GM21381 (cell line): ENCODE results near the gene NBPF3.
"Not testable (repeated sequence)": the region's sequence is repeated elsewhere in the genome, so short reads cannot be mapped to it uniquely, and the experiment has no call there.

ENCODE experiments used
- ATAC-seq: cut with Tn5 transposase; IDR thresholded peaks from one replicate; pipeline ENCODE4 v1.9.1; 2021; ENCODE audit warnings: mild to moderate bottlenecking, moderate library complexity; ENCODE audit not compliant: unreplicated experiment

Gene NBPF3, protein sequence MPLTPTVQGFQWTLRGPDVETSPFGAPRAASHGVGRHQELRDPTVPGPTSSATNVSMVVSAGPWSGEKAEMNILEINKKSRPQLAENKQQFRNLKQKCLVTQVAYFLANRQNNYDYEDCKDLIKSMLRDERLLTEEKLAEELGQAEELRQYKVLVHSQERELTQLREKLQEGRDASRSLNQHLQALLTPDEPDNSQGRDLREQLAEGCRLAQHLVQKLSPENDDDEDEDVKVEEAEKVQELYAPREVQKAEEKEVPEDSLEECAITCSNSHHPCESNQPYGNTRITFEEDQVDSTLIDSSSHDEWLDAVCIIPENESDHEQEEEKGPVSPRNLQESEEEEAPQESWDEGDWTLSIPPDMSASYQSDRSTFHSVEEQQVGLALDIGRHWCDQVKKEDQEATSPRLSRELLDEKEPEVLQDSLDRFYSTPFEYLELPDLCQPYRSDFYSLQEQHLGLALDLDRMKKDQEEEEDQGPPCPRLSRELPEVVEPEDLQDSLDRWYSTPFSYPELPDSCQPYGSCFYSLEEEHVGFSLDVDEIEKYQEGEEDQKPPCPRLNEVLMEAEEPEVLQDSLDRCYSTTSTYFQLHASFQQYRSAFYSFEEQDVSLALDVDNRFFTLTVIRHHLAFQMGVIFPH

DNA sequence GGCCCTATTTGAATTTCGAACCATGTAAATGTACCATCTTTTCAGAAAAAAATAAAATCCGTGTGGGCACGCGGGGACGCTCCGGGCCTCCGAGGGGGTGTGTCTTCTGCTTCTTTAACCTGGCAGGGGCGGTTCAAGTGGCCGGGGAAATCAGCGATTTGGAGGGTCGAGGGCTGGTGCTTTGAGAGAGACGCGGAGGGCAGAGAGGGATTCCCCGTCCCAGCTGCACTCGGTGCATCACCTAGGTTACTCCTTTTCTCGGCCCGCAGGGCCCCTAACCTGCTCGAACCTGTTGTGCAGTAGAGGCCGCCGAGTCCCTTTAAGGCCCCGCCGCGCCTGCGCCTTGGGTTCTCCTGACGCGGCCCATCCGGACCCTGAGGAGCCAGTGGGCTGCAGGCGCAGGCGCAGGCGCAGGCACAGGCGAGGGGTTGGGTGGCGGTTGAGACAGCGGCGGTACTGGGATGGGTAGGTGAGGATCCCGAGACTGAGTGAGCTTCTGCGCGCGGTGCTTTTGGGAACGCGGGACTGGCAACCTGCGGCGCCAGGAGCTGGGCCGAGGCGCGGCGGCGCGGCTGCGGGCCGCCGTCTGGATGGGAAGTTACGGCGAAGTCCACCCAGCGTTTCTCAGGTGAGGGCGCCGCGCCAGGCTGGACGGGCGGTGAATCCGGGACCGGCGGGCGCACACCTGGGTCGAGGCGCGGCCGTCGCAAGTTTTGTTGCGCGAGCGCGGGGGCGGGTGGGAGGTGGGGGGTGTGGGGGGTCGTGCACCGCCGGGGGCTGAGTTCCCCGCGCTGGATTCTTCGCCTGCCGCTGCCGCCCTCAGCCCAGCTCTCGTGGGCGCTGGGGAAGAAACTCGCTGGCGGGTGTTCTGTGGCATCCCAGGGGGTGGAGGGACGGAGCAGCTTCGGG, at the start of gene NBPF3:
Gene NBPF3, plus strand, starts transcription at position 417 of the 909 bp plus-strand sequence. CDS start 4,950 bp downstream, outside the sequence.
- ATAC-seq: peak; percentile 88

DNA sequence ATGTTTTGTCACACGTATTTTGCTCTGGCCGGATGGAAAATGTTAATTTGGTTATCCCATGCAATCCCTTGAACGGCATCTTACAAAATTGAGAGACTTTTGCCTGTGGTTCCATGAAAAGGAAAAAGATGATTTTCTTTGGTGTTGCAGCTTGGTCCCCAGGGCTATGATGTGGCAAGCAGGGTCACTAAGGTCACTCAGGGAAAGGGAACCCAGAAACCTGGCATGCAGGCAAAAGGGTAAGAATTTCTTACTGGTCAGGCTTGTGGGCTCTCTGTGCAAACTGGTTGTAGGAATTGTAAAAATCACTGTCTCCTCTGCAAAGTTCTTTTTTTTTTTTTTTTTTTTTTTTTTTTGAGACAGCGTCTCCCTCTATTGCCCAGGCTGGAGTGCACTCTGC, 48.4 kb upstream of the NBPF3 start:
- ATAC-seq: no peak

DNA sequence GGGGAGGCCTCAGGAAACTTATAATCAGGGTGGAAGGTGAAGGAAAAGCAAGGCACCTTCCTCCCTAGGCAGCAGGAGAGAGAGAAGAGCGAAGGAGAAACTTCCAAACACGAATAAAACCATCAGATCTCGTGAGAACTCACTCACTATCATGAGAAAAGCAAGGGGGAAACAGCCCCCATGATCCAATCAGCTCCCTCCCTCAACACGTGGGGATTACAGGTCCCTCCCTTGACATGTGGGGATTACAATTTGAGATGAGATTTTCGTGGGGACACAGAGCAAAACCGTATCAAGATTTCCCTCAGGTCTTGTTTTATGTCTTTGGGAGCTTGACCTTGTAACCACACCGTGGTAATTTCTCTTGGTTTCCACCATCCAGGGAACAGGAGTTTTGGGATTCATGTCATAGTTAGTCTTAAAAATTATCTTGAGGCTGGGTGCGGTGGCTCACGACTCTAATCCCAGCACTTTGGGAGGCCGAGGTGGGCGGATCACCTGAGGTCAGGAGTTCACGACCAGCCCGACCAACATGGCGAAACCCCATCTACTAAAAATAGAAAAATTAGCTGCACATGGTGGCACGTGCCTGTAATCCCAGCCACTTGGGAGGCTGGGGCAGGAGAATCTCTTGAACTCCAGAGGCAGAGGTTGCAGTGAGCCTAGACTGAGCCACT, 47.2 kb upstream of the NBPF3 start:
- no peak for ATAC-seq

DNA sequence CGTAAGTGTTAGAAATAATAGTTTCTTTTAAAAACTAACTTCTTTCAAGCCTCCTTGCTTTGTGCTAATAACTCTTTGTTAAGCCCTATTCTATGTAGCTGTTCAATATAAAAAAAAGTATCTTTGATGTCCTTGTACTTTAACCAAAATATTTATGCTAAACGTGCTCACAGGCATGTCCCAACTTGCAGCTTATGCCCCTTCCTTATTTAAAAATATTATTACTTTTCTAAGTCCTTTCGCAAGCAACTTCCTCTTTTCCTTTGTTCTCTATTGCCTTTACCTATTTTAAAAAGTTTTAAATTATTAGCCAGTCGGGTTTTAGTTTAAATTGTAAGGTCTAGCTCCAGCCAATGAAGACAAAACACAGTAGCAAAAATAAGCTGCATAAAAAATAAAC, 43.4 kb upstream of the NBPF3 start:
- no peak for ATAC-seq

DNA sequence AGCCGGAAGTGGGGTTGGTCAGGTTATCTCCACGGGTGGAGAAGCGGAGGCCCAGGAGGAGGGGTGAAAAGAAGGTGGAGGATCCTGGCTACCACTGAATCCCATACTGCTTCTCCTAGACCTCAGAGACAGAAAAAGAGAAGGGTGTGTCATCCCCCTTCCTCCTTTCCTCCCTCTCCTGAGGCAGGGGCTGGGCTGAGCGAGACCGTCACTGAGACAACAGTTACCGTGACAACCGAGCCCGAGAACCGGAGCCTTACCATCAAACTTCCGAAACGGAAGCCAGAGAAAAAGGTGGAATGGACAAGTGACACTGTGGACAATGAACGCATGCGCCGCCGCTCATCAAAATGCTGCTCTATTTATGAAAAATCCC, 42.1 kb upstream of the NBPF3 start:
- ATAC-seq: no peak

DNA sequence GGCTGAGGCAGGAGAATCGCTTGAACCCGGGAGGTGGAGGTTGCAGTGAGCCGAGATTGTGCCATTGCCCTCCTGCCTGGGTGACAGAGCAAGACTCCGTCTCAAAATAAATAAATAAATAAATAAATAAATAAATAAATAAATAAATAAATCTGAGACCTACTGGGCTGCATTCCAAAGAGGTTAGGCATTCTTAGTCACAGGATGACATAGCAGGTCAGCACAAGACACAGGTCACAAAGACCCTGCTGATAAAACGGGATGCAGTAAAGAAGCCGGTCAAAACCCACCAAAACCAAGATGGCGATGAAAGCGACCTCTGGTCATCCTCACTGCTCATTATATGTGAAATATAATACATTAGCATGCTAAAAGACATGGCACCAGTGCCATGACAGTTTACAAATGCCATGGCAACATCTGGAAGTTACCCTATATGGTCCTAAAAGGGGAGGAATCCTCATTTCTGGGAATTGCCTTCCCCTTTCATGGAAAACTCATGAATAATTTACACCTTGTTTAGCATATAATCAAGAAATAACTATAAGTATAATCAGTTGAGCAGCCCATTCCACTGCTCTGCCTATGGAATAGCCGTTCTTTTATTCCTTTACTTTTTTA, 38.1 kb upstream of the NBPF3 start:
- ATAC-seq: not testable (repeated sequence)

DNA sequence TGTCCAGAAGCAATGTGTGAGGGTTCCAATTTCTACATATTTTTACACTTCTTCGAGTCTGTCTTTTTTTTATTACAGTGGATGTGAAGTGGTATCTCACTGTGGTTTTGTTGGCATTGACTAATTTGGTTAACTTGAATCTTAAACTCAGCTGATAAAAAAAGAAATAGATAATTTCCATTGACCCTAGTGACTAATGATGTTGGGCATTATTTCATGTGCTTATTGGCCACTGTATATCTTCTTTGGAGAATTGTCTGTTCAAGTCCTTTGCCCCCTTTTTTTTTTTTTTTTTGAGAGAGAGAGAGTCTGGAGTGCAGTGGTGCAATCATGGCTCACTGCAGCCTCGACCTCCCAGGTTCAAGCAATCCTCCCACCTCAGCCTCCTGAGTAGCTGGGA, 33.3 kb upstream of the NBPF3 start:
- no peak for ATAC-seq

DNA sequence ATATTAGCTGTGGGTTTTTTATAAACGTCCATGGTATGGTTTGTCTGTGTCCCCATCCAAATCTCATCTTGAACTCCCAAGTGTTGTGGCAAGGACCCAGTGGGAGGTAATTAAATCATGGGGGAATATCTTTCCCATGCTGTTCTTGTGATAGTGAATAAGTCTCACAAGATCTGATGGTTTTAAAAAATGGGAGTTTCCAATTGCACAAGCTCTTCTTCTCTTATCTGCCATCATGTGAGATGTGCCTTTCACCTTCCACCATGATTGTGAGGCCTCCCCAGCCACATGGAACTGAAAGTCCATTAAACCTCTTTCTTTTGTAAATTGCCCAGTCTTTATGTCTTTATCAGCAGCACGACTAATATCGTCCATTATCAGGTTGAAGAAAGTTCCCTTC, 30.0 kb upstream of the NBPF3 start:
- not testable (repeated sequence) for ATAC-seq

DNA sequence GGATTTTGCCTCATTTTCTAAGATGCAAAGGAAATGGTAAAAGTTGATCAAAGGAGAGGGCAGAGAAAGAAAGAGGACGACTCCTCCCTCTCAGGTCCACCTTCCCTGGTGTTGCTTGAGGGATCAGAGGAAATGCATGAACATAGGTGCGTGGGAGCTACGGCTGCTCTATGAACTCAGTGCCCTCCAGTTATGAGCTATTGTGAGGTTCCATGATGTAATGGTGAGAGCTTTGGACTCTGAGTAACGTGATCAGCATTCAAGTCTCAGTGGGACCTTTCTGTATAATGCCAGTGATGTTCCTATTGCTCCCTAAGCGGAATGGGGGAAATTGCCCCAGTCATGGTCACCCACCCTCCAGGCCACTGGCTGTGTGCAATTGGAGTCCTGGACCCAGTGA, 25.9 kb upstream of the NBPF3 start:
- ATAC-seq: no peak

DNA sequence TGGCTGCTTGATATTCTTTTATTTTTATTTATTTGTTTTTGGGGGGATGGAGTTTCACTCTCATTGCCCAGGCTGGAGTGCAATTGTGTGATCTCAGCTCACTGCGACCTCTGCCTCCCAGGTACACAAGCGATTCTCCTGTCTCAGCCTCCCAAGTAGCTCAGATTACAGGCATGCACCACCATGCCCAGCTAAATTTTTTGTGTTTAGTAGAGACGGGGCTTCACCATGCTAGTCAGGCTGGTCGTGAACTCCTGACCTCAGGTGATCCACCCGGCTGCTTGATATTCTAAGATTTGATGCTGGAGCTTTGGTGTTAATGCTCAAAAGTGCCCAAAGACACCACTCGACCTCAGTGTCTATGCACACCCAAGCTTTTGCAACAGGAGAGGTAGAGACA, 19.6 kb upstream of the NBPF3 start:
- ATAC-seq: not testable (repeated sequence)

DNA sequence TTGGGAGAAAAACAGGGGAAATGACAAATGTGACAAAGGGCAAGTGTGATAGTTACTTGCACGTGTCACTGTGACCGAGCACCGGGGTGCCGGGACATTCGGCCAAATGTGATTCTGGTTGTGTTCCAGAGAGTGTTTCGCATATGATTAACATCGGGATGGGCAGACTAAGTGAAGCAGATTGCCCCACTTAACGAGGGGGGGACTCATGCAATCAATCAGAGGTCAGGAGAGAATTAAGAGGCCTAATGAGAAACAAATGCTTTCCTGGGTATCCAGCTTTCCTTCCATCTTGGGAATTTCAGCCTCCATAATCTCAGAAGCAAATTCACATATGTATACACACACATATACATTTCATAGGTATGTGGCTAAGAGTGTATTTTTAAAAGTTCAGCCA, 18.6 kb upstream of the NBPF3 start:
- ATAC-seq: not testable (repeated sequence)

DNA sequence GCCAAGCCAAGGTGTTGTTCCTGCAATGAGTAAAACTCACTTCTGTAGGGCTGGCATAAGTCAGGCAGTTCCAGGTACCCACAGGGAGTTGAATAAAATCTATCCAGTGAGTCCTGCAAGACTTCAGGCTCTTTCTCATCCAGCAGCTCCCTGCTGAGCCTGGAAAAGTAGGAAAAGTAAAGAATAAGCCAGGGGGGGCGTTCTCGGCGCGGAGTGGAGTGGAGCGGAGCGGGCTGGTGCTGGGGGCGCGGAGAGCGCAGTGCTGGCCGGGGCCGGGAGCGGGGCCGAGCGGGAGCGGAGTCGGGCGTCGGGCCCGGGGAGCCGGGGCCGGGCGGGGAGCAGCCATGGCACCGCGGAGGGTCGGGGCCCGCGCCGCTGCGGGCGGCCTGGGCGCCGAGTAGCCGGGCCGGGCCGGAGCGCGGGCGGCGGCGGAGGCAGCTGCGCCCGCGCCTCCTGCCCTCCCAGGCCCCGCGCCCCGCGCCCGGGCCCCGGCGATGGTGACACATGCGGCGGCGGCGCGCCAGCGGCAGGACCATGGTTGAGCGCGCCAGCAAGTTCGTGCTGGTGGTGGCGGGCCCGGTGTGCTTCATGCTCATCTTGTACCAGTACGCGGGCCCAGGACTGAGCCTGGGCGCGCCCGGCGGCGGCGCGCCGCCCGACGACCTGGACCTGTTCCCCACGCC, 12.0 kb upstream of the NBPF3 start:
- not testable (repeated sequence) for ATAC-seq

DNA sequence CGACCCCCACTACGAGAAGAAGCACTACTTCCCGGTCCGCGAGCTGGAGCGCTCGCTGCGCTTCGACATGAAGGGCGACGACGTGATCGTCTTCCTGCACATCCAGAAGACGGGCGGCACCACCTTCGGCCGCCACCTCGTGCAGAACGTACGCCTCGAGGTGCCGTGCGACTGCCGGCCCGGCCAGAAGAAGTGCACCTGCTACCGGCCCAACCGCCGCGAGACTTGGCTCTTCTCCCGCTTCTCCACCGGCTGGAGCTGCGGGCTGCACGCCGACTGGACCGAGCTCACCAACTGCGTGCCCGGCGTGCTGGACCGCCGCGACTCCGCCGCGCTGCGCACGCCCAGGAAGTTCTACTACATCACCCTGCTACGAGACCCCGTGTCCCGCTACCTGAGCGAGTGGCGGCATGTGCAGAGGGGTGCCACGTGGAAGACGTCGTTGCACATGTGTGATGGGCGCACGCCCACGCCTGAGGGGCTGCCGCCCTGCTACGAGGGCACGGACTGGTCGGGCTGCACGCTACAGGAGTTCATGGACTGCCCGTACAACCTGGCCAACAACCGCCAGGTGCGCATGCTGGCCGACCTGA, 11.4 kb upstream of the NBPF3 start:
- ATAC-seq: not testable (repeated sequence)

DNA sequence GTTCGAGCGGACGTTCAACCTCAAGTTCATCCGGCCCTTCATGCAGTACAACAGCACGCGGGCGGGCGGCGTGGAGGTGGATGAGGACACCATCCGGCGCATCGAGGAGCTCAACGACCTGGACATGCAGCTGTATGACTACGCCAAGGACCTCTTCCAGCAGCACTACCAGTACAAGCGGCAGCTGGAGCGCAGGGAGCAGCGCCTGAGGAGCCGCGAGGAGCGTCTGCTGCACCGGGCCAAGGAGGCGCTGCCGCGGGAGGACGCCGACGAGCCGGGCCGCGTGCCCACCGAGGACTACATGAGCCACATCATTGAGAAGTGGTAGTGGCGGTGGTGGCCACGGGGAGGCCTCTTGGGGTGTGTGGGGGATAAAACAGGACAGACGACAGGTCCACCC, 10.7 kb upstream of the NBPF3 start:
- ATAC-seq: not testable (repeated sequence)

DNA sequence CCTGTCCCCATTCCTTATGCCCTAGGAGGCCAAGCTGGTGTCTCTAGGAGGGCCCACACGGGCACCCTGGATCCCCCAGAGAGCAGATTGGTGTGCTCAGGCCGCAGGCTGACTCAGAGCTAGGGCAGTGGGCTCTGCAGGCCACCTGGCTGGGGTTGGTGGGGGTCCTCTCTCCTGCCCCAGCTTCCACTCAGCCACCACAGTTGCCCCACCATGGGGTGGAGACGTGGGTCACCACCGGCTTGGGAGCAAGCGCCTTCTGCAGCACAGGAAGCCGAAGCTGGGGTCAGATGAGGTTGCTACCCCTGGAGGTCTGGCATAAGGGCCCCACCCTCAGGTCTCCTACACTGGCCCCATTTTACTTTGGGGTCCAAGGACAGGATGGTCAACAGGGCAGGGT, 9.1 kb upstream of the NBPF3 start:
- ATAC-seq: not testable (repeated sequence)

DNA sequence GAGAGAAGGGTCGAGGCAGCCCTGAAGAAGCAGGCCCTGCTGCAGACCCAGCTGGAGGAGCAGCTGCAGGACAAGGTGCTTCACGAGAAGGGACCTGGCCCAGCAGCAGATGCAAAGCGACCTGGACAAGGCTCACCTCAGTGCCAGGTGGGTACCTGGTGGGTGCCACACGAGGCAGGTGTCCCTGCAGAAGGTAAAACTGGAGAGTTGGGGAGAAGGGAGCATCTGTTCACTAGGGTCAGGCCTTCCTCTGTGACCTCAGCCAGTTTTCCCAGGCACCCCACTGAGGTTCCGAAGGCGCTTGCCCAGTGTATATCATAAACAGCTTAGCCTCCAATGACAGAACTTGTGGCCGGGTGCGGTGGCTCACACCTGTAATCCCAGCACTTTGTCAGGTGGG, 5.5 kb upstream of the NBPF3 start:
- ATAC-seq: no peak

DNA sequence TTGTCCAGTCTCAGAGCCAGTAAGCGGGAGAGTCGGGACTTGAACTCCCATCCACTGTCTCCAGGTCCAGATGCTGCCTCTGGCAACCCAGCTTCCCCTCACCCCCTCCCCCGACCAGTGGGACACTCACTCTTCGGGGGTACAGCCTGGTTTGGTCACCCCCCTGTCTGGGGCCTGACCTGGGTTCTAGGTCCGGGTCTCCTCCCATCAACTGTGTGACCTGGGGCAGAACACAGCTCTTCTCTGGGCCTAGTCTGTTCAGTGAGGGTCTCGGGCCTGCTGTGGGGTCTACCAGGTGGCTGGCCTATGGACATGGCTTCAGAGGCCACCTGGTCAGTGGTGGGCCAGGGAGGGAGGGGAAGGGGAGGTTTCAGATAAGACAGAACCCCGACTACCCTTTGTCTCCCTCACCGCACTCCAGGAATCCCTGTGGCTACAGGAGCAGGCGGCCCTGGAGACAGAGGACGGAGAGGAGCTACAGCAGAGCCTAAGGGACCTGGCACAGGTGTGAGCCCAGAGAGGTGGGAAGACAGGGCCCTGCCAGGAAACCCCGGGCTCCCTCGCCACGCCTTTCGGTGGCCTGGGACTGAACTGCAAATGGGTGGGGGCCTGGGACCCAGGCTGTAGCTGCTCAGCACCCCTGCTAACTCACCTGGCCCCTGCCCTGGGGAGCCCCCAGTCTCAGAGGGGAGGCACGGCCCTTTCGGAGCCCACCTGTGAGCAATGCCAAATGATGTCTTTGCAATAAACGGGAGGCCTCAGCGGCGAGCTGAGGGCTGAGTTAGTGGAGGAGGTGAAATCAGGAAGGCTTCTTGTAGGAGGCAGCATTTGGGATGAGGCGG, 4.1 kb upstream of the NBPF3 start:
- no peak for ATAC-seq

DNA sequence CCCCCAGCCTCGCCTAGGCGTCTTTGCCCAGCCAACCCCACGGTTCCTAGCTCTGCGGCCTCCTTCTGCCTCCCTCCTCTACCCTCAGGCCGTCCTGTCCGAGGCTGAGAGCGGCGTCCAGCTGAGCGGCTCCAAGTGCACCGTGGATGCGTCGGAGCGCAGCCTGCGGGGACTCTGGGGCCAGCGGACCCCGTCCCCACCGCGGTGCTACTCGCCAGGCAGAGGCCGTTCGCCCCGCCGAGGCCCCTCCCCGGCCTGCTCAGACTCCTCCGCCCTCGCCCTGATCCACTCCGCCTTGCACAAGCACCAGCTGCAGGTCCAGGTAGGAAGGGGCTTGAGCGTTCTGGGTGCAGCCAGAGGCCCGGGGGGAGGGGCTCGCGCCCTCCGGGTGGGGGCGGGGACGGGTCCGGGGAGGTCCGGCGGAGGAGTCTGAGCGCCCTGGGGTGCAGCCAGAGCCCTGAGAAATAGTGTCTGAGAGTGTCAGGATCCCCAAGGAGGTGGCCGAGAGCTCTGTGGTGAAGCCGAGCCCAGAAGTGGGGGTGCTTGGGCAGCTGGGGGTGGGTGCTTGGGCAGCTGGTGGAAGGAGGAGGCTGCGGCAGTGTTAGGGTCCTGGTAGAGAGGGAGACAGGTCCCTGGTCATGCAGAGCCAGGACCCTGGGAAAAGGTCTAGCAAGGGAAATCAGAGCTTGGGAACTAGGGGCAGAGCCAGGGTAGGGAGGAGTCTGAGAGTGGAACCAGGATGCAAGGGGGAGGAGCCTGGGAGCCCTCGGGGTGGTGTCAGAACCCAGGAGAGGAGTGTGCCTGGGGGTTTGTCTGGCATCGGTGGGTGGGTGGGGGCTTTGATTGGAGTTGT, 3.2 kb upstream of the NBPF3 start:
- ATAC-seq: no peak
